ENCODE measurements around the gene MACROD2. TPM values are rescaled to one million over a fixed set of nuclear protein-coding genes. Genes with fewer than 3 reads are reported as not detected.

MACROD2 gene
- total and polyA plus RNA-seq, 2 experiments from 2014 or later = 2.8 to 4.3 TPM

DNA sequence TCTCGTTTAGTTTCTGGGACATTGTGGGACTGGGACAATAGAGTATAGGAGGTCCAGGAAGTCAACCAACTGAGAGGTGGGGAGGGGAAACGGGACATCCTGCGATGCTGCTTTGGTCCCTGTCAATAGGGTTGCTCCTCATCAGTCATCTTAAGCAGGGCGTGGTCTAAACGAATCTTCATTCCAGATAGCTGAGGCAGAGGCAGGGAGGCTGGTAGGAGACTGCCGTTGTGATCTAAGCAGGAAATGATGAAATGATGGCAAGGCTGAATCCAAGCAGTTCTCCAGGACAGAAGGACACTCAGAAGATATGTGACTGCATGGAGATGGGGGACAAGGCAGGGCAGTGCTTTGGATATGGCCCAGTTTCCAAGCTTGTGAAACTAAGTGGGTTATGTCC, 1624.5 kb downstream of the MACROD2 start:
- Histone ChIP-seq H3K4me1 (ENCODE audit: insufficient read depth) (no peaks in the 10 kb centered on the region), H4K20me1 (replicated peaks; ENCODE audit: insufficient read depth) (no peaks in the 10 kb centered on the region), H3K4me3 (no peak overlapping the region), H3K9me2 (ENCODE audit: insufficient read depth) (peaks cover 30% of the 10 kb centered on the region), H3F3A (replicated peaks; ENCODE audit: low read depth) (no peaks in the 10 kb centered on the region), H2AFZ (no peak overlapping the region), H3K79me2 (replicated peaks; ENCODE audit: insufficient read depth) (no peaks in the 10 kb centered on the region), H3K36me3 (ENCODE audit: insufficient read depth) (no peaks in the 10 kb centered on the region), H3K27me3 (ENCODE audit: insufficient read depth) (no peaks in the 10 kb centered on the region), H3K4me2 (no peak overlapping the region), H3K27ac (ENCODE audit: low read depth) (no peak overlapping the region)
- H3K9me3 Mint-ChIP-seq = no peaks in the 10 kb centered on the region; the same call in 2 of the 3 replicates
- H3K27me3 Mint-ChIP-seq (ENCODE audit: insufficient read depth, low read depth, poor library complexity) = peaks cover 2% of the 10 kb centered on the region
- H3K27ac Mint-ChIP-seq = no peak overlapping the region
- ATAC-seq (no peak), DNase-seq (ENCODE audit: low spot score) (no peak)
- peaks cover 10% of the 10 kb centered on the region for H3K4me1 Mint-ChIP-seq
- TF ChIP-seq JUNB (IDR thresholded peaks at IDR 0.05; ENCODE audit: unreplicated experiment) = no peak
- TF ChIP-seq, protein P1, sequence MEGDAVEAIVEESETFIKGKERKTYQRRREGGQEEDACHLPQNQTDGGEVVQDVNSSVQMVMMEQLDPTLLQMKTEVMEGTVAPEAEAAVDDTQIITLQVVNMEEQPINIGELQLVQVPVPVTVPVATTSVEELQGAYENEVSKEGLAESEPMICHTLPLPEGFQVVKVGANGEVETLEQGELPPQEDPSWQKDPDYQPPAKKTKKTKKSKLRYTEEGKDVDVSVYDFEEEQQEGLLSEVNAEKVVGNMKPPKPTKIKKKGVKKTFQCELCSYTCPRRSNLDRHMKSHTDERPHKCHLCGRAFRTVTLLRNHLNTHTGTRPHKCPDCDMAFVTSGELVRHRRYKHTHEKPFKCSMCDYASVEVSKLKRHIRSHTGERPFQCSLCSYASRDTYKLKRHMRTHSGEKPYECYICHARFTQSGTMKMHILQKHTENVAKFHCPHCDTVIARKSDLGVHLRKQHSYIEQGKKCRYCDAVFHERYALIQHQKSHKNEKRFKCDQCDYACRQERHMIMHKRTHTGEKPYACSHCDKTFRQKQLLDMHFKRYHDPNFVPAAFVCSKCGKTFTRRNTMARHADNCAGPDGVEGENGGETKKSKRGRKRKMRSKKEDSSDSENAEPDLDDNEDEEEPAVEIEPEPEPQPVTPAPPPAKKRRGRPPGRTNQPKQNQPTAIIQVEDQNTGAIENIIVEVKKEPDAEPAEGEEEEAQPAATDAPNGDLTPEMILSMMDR (conservative IDR thresholded peaks at IDR 0.05; ENCODE audit: low read depth in 2 of 2) = no peak
- TF ChIP-seq ZNF114 (CRISPR knock-in tag; IDR thresholded peaks at IDR 0.05) = no peak
- TF ChIP-seq ZNF331 (CRISPR knock-in tag; IDR thresholded peaks at IDR 0.05; ENCODE audit: low read depth) = no peak
- TF ChIP-seq CREB1 (CRISPR knock-in tag; IDR thresholded peaks at IDR 0.05; ENCODE audit: low read depth) = no peak
- TF ChIP-seq STAT1 (IDR thresholded peaks at IDR 0.05; ENCODE audit: unreplicated experiment) = no peak
- TF ChIP-seq EZH2phosphoT487 (IDR thresholded peaks at IDR 0.05; ENCODE audit: unreplicated experiment) = no peak
- TF ChIP-seq NANOG (IDR thresholded peaks at IDR 0.05; ENCODE audit: borderline replicate concordance) = no peak
- TF ChIP-seq, protein P2, sequence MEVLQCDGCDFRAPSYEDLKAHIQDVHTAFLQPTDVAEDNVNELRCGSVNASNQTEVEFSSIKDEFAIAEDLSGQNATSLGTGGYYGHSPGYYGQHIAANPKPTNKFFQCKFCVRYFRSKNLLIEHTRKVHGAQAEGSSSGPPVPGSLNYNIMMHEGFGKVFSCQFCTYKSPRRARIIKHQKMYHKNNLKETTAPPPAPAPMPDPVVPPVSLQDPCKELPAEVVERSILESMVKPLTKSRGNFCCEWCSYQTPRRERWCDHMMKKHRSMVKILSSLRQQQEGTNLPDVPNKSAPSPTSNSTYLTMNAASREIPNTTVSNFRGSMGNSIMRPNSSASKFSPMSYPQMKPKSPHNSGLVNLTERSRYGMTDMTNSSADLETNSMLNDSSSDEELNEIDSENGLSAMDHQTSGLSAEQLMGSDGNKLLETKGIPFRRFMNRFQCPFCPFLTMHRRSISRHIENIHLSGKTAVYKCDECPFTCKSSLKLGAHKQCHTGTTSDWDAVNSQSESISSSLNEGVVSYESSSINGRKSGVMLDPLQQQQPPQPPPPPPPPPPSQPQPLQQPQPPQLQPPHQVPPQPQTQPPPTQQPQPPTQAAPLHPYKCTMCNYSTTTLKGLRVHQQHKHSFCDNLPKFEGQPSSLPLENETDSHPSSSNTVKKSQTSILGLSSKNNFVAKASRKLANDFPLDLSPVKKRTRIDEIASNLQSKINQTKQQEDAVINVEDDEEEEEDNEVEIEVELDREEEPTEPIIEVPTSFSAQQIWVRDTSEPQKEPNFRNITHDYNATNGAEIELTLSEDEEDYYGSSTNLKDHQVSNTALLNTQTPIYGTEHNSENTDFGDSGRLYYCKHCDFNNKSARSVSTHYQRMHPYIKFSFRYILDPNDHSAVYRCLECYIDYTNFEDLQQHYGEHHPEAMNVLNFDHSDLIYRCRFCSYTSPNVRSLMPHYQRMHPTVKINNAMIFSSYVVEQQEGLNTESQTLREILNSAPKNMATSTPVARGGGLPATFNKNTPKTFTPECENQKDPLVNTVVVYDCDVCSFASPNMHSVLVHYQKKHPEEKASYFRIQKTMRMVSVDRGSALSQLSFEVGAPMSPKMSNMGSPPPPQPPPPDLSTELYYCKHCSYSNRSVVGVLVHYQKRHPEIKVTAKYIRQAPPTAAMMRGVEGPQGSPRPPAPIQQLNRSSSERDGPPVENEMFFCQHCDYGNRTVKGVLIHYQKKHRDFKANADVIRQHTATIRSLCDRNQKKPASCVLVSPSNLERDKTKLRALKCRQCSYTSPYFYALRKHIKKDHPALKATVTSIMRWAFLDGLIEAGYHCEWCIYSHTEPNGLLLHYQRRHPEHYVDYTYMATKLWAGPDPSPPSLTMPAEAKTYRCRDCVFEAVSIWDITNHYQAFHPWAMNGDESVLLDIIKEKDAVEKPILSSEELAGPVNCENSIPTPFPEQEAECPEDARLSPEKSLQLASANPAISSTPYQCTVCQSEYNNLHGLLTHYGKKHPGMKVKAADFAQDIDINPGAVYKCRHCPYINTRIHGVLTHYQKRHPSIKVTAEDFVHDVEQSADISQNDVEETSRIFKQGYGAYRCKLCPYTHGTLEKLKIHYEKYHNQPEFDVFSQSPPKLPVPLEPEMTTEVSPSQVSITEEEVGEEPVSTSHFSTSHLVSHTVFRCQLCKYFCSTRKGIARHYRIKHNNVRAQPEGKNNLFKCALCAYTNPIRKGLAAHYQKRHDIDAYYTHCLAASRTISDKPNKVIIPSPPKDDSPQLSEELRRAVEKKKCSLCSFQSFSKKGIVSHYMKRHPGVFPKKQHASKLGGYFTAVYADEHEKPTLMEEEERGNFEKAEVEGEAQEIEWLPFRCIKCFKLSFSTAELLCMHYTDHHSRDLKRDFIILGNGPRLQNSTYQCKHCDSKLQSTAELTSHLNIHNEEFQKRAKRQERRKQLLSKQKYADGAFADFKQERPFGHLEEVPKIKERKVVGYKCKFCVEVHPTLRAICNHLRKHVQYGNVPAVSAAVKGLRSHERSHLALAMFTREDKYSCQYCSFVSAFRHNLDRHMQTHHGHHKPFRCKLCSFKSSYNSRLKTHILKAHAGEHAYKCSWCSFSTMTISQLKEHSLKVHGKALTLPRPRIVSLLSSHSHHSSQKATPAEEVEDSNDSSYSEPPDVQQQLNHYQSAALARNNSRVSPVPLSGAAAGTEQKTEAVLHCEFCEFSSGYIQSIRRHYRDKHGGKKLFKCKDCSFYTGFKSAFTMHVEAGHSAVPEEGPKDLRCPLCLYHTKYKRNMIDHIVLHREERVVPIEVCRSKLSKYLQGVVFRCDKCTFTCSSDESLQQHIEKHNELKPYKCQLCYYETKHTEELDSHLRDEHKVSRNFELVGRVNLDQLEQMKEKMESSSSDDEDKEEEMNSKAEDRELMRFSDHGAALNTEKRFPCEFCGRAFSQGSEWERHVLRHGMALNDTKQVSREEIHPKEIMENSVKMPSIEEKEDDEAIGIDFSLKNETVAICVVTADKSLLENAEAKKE (CRISPR knock-in tag; IDR thresholded peaks at IDR 0.05) = no peak
- no peak for TF ChIP-seq POLR2AphosphoS5 (IDR thresholded peaks at IDR 0.05; ENCODE audit: low read depth)
- TF ChIP-seq, protein P3, sequence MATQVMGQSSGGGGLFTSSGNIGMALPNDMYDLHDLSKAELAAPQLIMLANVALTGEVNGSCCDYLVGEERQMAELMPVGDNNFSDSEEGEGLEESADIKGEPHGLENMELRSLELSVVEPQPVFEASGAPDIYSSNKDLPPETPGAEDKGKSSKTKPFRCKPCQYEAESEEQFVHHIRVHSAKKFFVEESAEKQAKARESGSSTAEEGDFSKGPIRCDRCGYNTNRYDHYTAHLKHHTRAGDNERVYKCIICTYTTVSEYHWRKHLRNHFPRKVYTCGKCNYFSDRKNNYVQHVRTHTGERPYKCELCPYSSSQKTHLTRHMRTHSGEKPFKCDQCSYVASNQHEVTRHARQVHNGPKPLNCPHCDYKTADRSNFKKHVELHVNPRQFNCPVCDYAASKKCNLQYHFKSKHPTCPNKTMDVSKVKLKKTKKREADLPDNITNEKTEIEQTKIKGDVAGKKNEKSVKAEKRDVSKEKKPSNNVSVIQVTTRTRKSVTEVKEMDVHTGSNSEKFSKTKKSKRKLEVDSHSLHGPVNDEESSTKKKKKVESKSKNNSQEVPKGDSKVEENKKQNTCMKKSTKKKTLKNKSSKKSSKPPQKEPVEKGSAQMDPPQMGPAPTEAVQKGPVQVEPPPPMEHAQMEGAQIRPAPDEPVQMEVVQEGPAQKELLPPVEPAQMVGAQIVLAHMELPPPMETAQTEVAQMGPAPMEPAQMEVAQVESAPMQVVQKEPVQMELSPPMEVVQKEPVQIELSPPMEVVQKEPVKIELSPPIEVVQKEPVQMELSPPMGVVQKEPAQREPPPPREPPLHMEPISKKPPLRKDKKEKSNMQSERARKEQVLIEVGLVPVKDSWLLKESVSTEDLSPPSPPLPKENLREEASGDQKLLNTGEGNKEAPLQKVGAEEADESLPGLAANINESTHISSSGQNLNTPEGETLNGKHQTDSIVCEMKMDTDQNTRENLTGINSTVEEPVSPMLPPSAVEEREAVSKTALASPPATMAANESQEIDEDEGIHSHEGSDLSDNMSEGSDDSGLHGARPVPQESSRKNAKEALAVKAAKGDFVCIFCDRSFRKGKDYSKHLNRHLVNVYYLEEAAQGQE (IDR thresholded peaks at IDR 0.05; ENCODE audit: unreplicated experiment) = no peak
- TF ChIP-seq, protein P4, sequence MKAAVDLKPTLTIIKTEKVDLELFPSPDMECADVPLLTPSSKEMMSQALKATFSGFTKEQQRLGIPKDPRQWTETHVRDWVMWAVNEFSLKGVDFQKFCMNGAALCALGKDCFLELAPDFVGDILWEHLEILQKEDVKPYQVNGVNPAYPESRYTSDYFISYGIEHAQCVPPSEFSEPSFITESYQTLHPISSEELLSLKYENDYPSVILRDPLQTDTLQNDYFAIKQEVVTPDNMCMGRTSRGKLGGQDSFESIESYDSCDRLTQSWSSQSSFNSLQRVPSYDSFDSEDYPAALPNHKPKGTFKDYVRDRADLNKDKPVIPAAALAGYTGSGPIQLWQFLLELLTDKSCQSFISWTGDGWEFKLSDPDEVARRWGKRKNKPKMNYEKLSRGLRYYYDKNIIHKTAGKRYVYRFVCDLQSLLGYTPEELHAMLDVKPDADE (IDR thresholded peaks at IDR 0.05) = no peak
- no peak for TF ChIP-seq EZH2 (IDR thresholded peaks at IDR 0.05; ENCODE audit: low read depth, unreplicated experiment)
- H3K36me3 Mint-ChIP-seq (ENCODE audit: low read depth) = no peaks in the 10 kb centered on the region
- H3K4me3 Mint-ChIP-seq = no peak overlapping the region

Measured in GM23338 (cell line).